Loucy (cell line): ENCODE results near the gene SH3RF3.
A peak's percentile ranks its signal among the peaks of the same experiment; 100 is the strongest.

Experiments
- H2AFZ ChIP-seq: fragments of 200-600 bp; sonication (generic); 2 replicates; pipeline ENCODE4 v1.6.0; 2016; ENCODE audit warnings: antibody characterized with exemption, mild to moderate bottlenecking, low read length, moderate library complexity
- H3F3A ChIP-seq: fragments of 200-600 bp; 2 replicates; pipeline ENCODE4 v1.6.0; 2016; ENCODE audit warnings: antibody characterized with exemption, low read depth, mild to moderate bottlenecking
- H3K27me3 ChIP-seq: fragments of 200-600 bp; sonication (generic); 2 replicates; pipeline ENCODE4 v1.6.1; 2014; ENCODE audit warnings: low read length, mild to moderate bottlenecking; ENCODE audit not compliant: insufficient read depth, poor library complexity, severe bottlenecking
- H3K36me3 ChIP-seq: fragments of 200-600 bp; sonication (generic); 2 replicates; pipeline ENCODE4 v1.6.1; 2016; ENCODE audit warnings: low read length; ENCODE audit not compliant: insufficient read depth
- H3K4me1 ChIP-seq: fragments of 200-600 bp; sonication (generic); 2 replicates; pipeline ENCODE4 v1.5.1; 2014; ENCODE audit warnings: low read length, mild to moderate bottlenecking; ENCODE audit not compliant: insufficient read depth, poor library complexity, severe bottlenecking
- H3K4me2 ChIP-seq: fragments of 200-600 bp; sonication (generic); 2 replicates; pipeline ENCODE4 v1.6.0; 2014; ENCODE audit warnings: antibody characterized with exemption, low read length, low read depth, mild to moderate bottlenecking; ENCODE audit not compliant: poor library complexity, severe bottlenecking
- H3K4me3 ChIP-seq: fragments of 200-600 bp; sonication (generic); 2 replicates; pipeline ENCODE4 v1.5.1; 2014; ENCODE audit warnings: low read length, mild to moderate bottlenecking, mixed read lengths; ENCODE audit not compliant: poor library complexity, severe bottlenecking
- H3K79me2 ChIP-seq: fragments of 200-600 bp; sonication (generic); 2 replicates; pipeline ENCODE4 v1.6.1; 2014; ENCODE audit warnings: low read length; ENCODE audit not compliant: insufficient read depth
- H3K9ac ChIP-seq: fragments of 200-600 bp; sonication (generic); 2 replicates; pipeline ENCODE4 v1.6.0; 2014; ENCODE audit warnings: mild to moderate bottlenecking, low read depth, low read length, moderate library complexity; ENCODE audit not compliant: poor library complexity, severe bottlenecking
- H3K9me2 ChIP-seq: fragments of 200-600 bp; sonication (generic); replicated peaks from 2 replicates; pipeline ENCODE4 v1.6.1; 2016; ENCODE audit warnings: low read depth, low read length, mixed read lengths
- H3K9me3 ChIP-seq: fragments of 200-600 bp; sonication (generic); 2 replicates; pipeline ENCODE4 v1.6.1; 2014; ENCODE audit warnings: mild to moderate bottlenecking, antibody characterized with exemption, low read length, low read depth; ENCODE audit not compliant: insufficient read depth
- H4K20me1 ChIP-seq: fragments of 200-600 bp; sonication (generic); 2 replicates; pipeline ENCODE4 v1.6.0; 2014; ENCODE audit warnings: antibody characterized with exemption, low read length, mild to moderate bottlenecking; ENCODE audit not compliant: insufficient read depth, poor library complexity, severe bottlenecking
- CTCF ChIP-seq: fragments of 200-600 bp; sonication (generic); conservative IDR thresholded peaks from 2 replicates; pipeline ENCODE4 v1.5.1; 2014; ENCODE audit warnings: mild to moderate bottlenecking, antibody characterized with exemption, low read length
- EZH2phosphoT487 ChIP-seq: fragments of 200-600 bp; IDR thresholded peaks from 2 replicates; pipeline ENCODE4 v1.6.1; 2018; ENCODE audit warnings: antibody characterized with exemption, mild to moderate bottlenecking, moderate library complexity, borderline replicate concordance

Gene SH3RF3

GRCh38 chr2:109311771-109312170 is 182.8 kb downstream of the SH3RF3 start:
- H3K4me3 ChIP-seq: no peak overlapping the region
- peaks cover 4% of the 10 kb centered on the region; the same call in 1 of the 2 replicates for H3K79me2 ChIP-seq
- no peaks in the 10 kb centered on the region for H4K20me1 ChIP-seq
- no peaks in the 10 kb centered on the region for H3K9me2 ChIP-seq
- no peaks in the 10 kb centered on the region for H3K9me3 ChIP-seq
- no peak for TF ChIP-seq EZH2phosphoT487
- TF ChIP-seq CTCF: no peak
- H3F3A ChIP-seq: no peaks in the 10 kb centered on the region
- no peak overlapping the region for H3K4me2 ChIP-seq
- no peak overlapping the region for H2AFZ ChIP-seq
- H3K27me3 ChIP-seq: no peaks in the 10 kb centered on the region
- peaks cover 24% of the 10 kb centered on the region for H3K4me1 ChIP-seq
- no peaks in the 10 kb centered on the region for H3K36me3 ChIP-seq
- no peak overlapping the region for H3K9ac ChIP-seq

- H3F3A ChIP-seq: no peaks in the 10 kb centered on the region
- H3K4me2 ChIP-seq: no peak overlapping the region
- no peaks in the 10 kb centered on the region for H3K27me3 ChIP-seq
- no peak overlapping the region for H3K4me3 ChIP-seq
- no peak overlapping the region for H2AFZ ChIP-seq
- H3K9ac ChIP-seq: no peak overlapping the region
- TF ChIP-seq CTCF: peak; percentile 12; the same call in 1 of the 2 replicates
- no peak for TF ChIP-seq EZH2phosphoT487
- H3K9me2 ChIP-seq: no peaks in the 10 kb centered on the region
- no peaks in the 10 kb centered on the region for H4K20me1 ChIP-seq
- H3K36me3 ChIP-seq: no peaks in the 10 kb centered on the region
- H3K4me1 ChIP-seq: peaks cover 27% of the 10 kb centered on the region
- H3K79me2 ChIP-seq: peaks cover 7% of the 10 kb centered on the region; the same call in 1 of the 2 replicates
- no peaks in the 10 kb centered on the region for H3K9me3 ChIP-seq
These were observed 183.9 kb downstream of the SH3RF3 start for GRCh38 chr2:109312902-109313301.

- no peaks in the 10 kb centered on the region for H3K9me2 ChIP-seq
- H3K4me3 ChIP-seq: no peak overlapping the region
- H3F3A ChIP-seq: no peaks in the 10 kb centered on the region
- peaks cover 7% of the 10 kb centered on the region; the same call in 1 of the 2 replicates for H3K79me2 ChIP-seq
- peaks cover 27% of the 10 kb centered on the region for H3K4me1 ChIP-seq
- H3K9me3 ChIP-seq: no peaks in the 10 kb centered on the region
- no peak for TF ChIP-seq EZH2phosphoT487
- TF ChIP-seq CTCF: no peak
- H3K4me2 ChIP-seq: no peak overlapping the region
- H3K36me3 ChIP-seq: no peaks in the 10 kb centered on the region
- H2AFZ ChIP-seq: no peak overlapping the region
- H4K20me1 ChIP-seq: no peaks in the 10 kb centered on the region
- H3K9ac ChIP-seq: no peak overlapping the region
- H3K27me3 ChIP-seq: no peaks in the 10 kb centered on the region
These were observed 184.3 kb downstream of the SH3RF3 start for GRCh38 chr2:109313343-109313742.
